ENCODE data around the gene CASP7.
"Not testable (repeated sequence)": the region's sequence is repeated elsewhere in the genome, so short reads cannot be mapped to it uniquely, and the experiment has no call there.

The CASP7 gene

DNA sequence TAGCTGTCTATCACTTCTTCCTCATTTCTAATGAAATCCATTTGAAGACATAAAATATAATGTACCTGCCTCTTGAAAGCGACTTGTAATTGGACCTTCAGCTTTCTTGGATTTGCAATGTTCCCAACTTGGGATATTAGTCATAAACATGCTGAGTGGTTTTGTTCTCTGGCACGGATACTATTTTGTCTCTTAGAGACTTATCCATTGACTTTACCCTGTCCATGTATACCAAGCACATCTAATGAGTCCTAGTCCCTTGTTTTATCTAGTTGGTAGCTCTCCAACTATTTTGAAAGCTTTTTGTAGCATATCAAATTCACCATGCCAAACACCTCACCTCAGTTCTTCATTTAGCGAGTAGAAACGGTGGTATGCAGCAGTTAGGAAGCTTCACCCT, 90.6 kb downstream of the CASP7 start:
- Histone ChIP-seq H3K9ac (ENCODE audit: low read length) (no peak overlapping the region), H3K9me3 (ENCODE audit: insufficient read depth, low read length) (no peaks in the 10 kb centered on the region), H3K79me2 (ENCODE audit: insufficient read depth, low read length) (no peaks in the 10 kb centered on the region), H3K4me2 (ENCODE audit: low read depth, low read length, poor library complexity, severe bottlenecking) (no peak overlapping the region), H3K27ac (ENCODE audit: low read depth, low read length) (no peak overlapping the region), H2AFZ (ENCODE audit: low read depth, low read length, severe bottlenecking) (no peak overlapping the region), H3K9me2 (replicated peaks; ENCODE audit: insufficient read depth, low read length) (no peaks in the 10 kb centered on the region), H3K4me3 (ENCODE audit: insufficient read depth, low read length, poor library complexity, severe bottlenecking) (no peak overlapping the region), H3F3A (ENCODE audit: insufficient read depth) (no peaks in the 10 kb centered on the region), H3K27me3 (ENCODE audit: low read length) (no peaks in the 10 kb centered on the region), H3K36me3 (ENCODE audit: low read length) (no peaks in the 10 kb centered on the region), H4K20me1 (ENCODE audit: low read depth, low read length) (no peaks in the 10 kb centered on the region)
- no peak for TF ChIP-seq CTCF (IDR thresholded peaks at IDR 0.05; ENCODE audit: insufficient read depth, low read length, poor library complexity, severe bottlenecking)
- no peak for TF ChIP-seq EZH2phosphoT487 (conservative IDR thresholded peaks at IDR 0.05; ENCODE audit: low read length)

GRCh38 chr10:113771131-113771530, 91.4 kb downstream of the CASP7 start:
- H3K36me3 ChIP-seq (ENCODE audit: low read length); H3F3A ChIP-seq (ENCODE audit: insufficient read depth); H3K9me3 ChIP-seq (ENCODE audit: insufficient read depth, low read length); H3K27ac ChIP-seq (ENCODE audit: low read depth, low read length); H4K20me1 ChIP-seq (ENCODE audit: low read depth, low read length); H3K79me2 ChIP-seq (ENCODE audit: insufficient read depth, low read length); H3K9ac ChIP-seq (ENCODE audit: low read length); H3K27me3 ChIP-seq (ENCODE audit: low read length); H2AFZ ChIP-seq (ENCODE audit: low read depth, low read length, severe bottlenecking); H3K4me2 ChIP-seq (ENCODE audit: low read depth, low read length, poor library complexity, severe bottlenecking); H3K9me2 ChIP-seq (replicated peaks; ENCODE audit: insufficient read depth, low read length); H3K4me3 ChIP-seq (ENCODE audit: insufficient read depth, low read length, poor library complexity, severe bottlenecking): not testable (repeated sequence)

DNA sequence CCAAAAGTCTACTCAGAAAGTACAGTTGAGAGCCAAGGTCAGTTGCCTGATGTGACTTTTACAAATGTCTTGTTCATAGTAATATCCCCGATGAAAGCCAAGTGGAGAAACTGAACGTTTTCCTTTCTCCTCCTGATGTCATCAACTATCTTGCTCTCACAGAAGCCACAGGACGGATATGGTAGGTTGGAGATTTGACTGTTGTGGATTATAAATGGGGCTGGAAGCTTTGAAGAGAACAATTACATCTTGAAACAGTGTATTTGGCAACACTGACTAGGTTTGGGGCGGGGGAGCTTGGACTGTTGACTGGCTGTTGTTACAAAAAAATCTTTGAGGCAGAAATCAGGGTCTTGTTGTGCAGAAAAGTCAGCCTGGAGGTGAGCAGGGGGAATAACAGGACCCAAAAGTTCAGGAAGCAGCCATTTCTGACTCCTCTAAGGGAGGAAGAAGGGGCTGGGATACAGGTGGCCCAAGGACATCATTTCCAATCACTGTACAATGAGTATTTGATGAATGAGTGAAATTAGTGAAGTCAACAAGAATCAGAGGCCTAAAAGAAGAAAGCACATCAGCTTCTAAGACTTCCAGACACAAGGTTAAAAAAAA, 96.1 kb downstream of the CASP7 start:
- Histone ChIP-seq H3K9me3 (ENCODE audit: insufficient read depth, low read length) (no peaks in the 10 kb centered on the region), H3F3A (ENCODE audit: insufficient read depth) (no peaks in the 10 kb centered on the region), H3K36me3 (ENCODE audit: low read length) (no peaks in the 10 kb centered on the region), H2AFZ (ENCODE audit: low read depth, low read length, severe bottlenecking) (no peak overlapping the region), H3K4me3 (ENCODE audit: insufficient read depth, low read length, poor library complexity, severe bottlenecking) (no peak overlapping the region), H3K9ac (ENCODE audit: low read length) (no peak overlapping the region), H4K20me1 (ENCODE audit: low read depth, low read length) (no peaks in the 10 kb centered on the region), H3K4me2 (ENCODE audit: low read depth, low read length, poor library complexity, severe bottlenecking) (no peak overlapping the region), H3K9me2 (replicated peaks; ENCODE audit: insufficient read depth, low read length) (no peaks in the 10 kb centered on the region), H3K79me2 (ENCODE audit: insufficient read depth, low read length) (no peaks in the 10 kb centered on the region), H3K27me3 (ENCODE audit: low read length) (no peaks in the 10 kb centered on the region), H3K27ac (ENCODE audit: low read depth, low read length) (no peak overlapping the region)
- TF ChIP-seq CTCF (IDR thresholded peaks at IDR 0.05; ENCODE audit: insufficient read depth, low read length, poor library complexity, severe bottlenecking) (no peak), EZH2phosphoT487 (conservative IDR thresholded peaks at IDR 0.05; ENCODE audit: low read length) (no peak)

- no peaks in the 10 kb centered on the region for H3K27me3 ChIP-seq (ENCODE audit: low read length)
- H3K27ac ChIP-seq (ENCODE audit: low read depth, low read length), result no peak overlapping the region
- H3K79me2 ChIP-seq (ENCODE audit: insufficient read depth, low read length), result no peaks in the 10 kb centered on the region
- H3K9ac ChIP-seq (ENCODE audit: low read length), result no peak overlapping the region
- no peak overlapping the region for H3K4me3 ChIP-seq (ENCODE audit: insufficient read depth, low read length, poor library complexity, severe bottlenecking)
- H3K9me2 ChIP-seq (replicated peaks; ENCODE audit: insufficient read depth, low read length), result no peaks in the 10 kb centered on the region
- H3K9me3 ChIP-seq (ENCODE audit: insufficient read depth, low read length), result no peaks in the 10 kb centered on the region
- H4K20me1 ChIP-seq (ENCODE audit: low read depth, low read length), result no peaks in the 10 kb centered on the region
- TF ChIP-seq CTCF (IDR thresholded peaks at IDR 0.05; ENCODE audit: insufficient read depth, low read length, poor library complexity, severe bottlenecking) (no peak), EZH2phosphoT487 (conservative IDR thresholded peaks at IDR 0.05; ENCODE audit: low read length) (no peak)
- no peaks in the 10 kb centered on the region for H3F3A ChIP-seq (ENCODE audit: insufficient read depth)
- no peak overlapping the region for H3K4me2 ChIP-seq (ENCODE audit: low read depth, low read length, poor library complexity, severe bottlenecking)
- H2AFZ ChIP-seq (ENCODE audit: low read depth, low read length, severe bottlenecking), result no peak overlapping the region
- H3K36me3 ChIP-seq (ENCODE audit: low read length), result no peaks in the 10 kb centered on the region
These were observed 96.8 kb downstream of the CASP7 start for GRCh38 chr10:113776553-113776952.

Data from SU-DHL-6 (cell line).